Ovary (tissue), 10 donors: ENCODE measurements around the gene ASPHD1. TPM values are rescaled to one million over a fixed set of nuclear protein-coding genes. Genes with fewer than 3 reads are reported as not detected.
A peak's percentile ranks its signal among the peaks of the same experiment; 100 is the strongest.

Source experiments
- DNase-seq, 5 donors: peaks; one replicate each; pipeline ENCODE4 v3.0.0-alpha.2; 2019 to 2020
- H3K27ac ChIP-seq, 2 donors: fragments of 200-600 bp; one replicate each; pipeline versions ENCODE4 v1.5.1 to v1.8.0; 2019 to 2022
- H3K27me3 ChIP-seq: fragments of 200-600 bp; one replicate; pipeline ENCODE4 v1.8.0; 2022
- H3K36me3 ChIP-seq: fragments of 200-600 bp; sonication (generic); one replicate; pipeline ENCODE4 v1.5.1; 2019
- H3K4me1 ChIP-seq: one replicate; pipeline ENCODE4 v1.8.1; 2013; ENCODE audit warnings: mild to moderate bottlenecking, moderate library complexity; ENCODE audit not compliant: insufficient read depth
- H3K4me3 ChIP-seq: fragments of 200-600 bp; sonication (generic); one replicate; pipeline ENCODE4 v1.5.1; 2017
- H3K9me3 ChIP-seq, 2 donors: fragments of 200-600 bp in 1 of 2; sonication (generic) in 1 of 2; one replicate each; pipeline versions ENCODE4 v1.5.1 to v1.8.1; 2013 to 2019; ENCODE audit warnings: mild to moderate bottlenecking in 1 of 2, moderate library complexity in 1 of 2
- CTCF ChIP-seq, 3 donors: fragments of 450-650 bp in 2 of 3; fragments of 200-600 bp in 1 of 3; IDR thresholded peaks; one replicate each; pipeline versions ENCODE4 v1.5.1 to v1.8.0; 2016 to 2022; ENCODE audit warnings: antibody characterized with exemption in 3 of 3, mild to moderate bottlenecking in 1 of 3
- EP300 ChIP-seq: sonication (generic); formaldehyde crosslinking; IDR thresholded peaks from one replicate; pipeline ENCODE4 v1.6.1; 2017; ENCODE audit warnings: antibody characterized with exemption
- POLR2A ChIP-seq: fragments of 450-650 bp; IDR thresholded peaks from one replicate; pipeline ENCODE4 v1.6.1; 2017; ENCODE audit warnings: antibody characterized with exemption, mild to moderate bottlenecking, moderate library complexity
- WGBS, 3 donors: extraction: QIAGEN DNeasy Blood & Tissue Kit in 1 of 3; methylation state at CpG; one replicate each; pipeline versions ENCODE4 v1.1.5 to v1.1.7; 2013 to 2017; 5-methylcytosine and 5-hydroxymethylcytosine counted together
- intact Hi-C, 4 donors: fragments of 100-400 bp; cut with DNase I; formaldehyde crosslinking; loops; one replicate each; pipeline versions ENCODE4 v1.11.0 to v1.15.1; 2022 to 2023
- long read RNA-seq, 3 donors: library from polyadenylated mRNA in 2 of 3; unstranded in 2 of 3; transcript quantifications; one replicate each; pipeline ENCODE4 v2.0.0 and lab custom pipeline, GENCODE V29; 2021 to 2026
- polyA plus RNA-seq, 2 donors: library from polyadenylated mRNA; stranded (reverse); fragments of 200-250 nt in 1 of 2; fragments of 350-450 nt in 1 of 2; fragmentation: Illumina TruSeq in 1 of 2; extraction: RNeasy Lipid Tissue Mini Kit (QIAGEN cat#74804) in 1 of 2; gene quantifications; one replicate each; pipeline ENCODE4 v1.2.3, GENCODE V29; 2013 to 2014
- total RNA-seq, 7 donors: library from RNA; depleted of rRNA in 2 of 7; stranded (reverse); fragments of >200 nt in 2 of 7; fragmentation: NEBNext Ultra II Directional in 3 of 7; extraction: Animal tissue kit (Norgen Biotek cat#: 25700) in 3 of 7; gene quantifications; one replicate each; pipeline versions ENCODE4 v1.1.0 to v1.2.4, GENCODE V29; 2016 to 2023
- donor health status: DM: no; HTN: no; CAD: no; lungs with moderate emphysema.
- donor health status: DM: no; HTN: no; CAD: no.
- donor health status: Bipolar disorder and iron deficiency.
- donor health status: DM: yes; HTN: yes; CAD: no.
- donor health status: DM: no; HTN: no; CAD: no.
- donor health status: DM: yes; HTN: yes; CAD: no.

The ASPHD1 gene
- total RNA-seq (1 to 10 TPM in 5 of 7 donors, under 1 TPM in 1, not detected in 1; 0.53 to 7.8 (median 1.6) TPM), polyA plus RNA-seq (1 to 10 TPM in 1 of 2 donors, under 1 TPM in 1; 0.38 to 1.1 TPM)
- long read RNA-seq, donor 1, partial matches to known transcripts: 0 of 3 reads
- long read RNA-seq, donor 1, other reads (novel, unspliced or antisense): 3 of 3 reads
- long read RNA-seq, donor 2, partial matches to known transcripts: 0 of 4 reads
- long read RNA-seq, donor 2, other reads (novel, unspliced or antisense): 0 of 4 reads
- long read RNA-seq, donor 3, partial matches to known transcripts: 0 of 3 reads
- long read RNA-seq, donor 3, other reads (novel, unspliced or antisense): 3 of 3 reads

GRCh38 chr16:29900102-29900887 is at the start of gene ASPHD1:
Gene ASPHD1 (plus strand): TSS chr16:29900488. CDS start chr16:29900972, 484 bp downstream.
- Histone ChIP-seq H3K36me3 (no peaks in the 10 kb centered on the region), H3K4me3 (peak within 1 kb of the TSS; percentile 49), H3K9me3 (no peaks in the 10 kb centered on the region), H3K27ac (no peak within 1 kb of the TSS), H3K4me1 (peaks cover 3% of the 10 kb centered on the region), H3K27me3 (no peaks in the 10 kb centered on the region)
- no peak for TF ChIP-seq POLR2A
- intact Hi-C loops: no loop called here
- 0 to 1% (median 1%) methylated on average over 65 to 67 of the region's 67 CpGs for WGBS, 3 donors
- peak; percentile 71 to 87 (median 77) for DNase-seq

GRCh38 chr16:29850998-29851397 is 49.3 kb upstream of the ASPHD1 start:
- Histone ChIP-seq H3K9me3 (no peaks in the 10 kb centered on the region), H3K4me1 (peaks cover 5% of the 10 kb centered on the region), H3K27ac (no peak overlapping the region), H3K4me3 (no peak overlapping the region), H3K27me3 (no peaks in the 10 kb centered on the region), H3K36me3 (no peaks in the 10 kb centered on the region)
- DNase-seq: no peak
- WGBS, 3 donors: 87 to 94% (median 91%) methylated on average over 3 of the region's 3 CpGs
- TF ChIP-seq POLR2A (no peak), CTCF (IDR thresholded peaks at IDR 0.05) (no peak), EP300 (no peak)
- intact Hi-C loops: loop anchor here in 1 of 4 donors (5.0 kb wide), 1 partner anchor 39 kb away; the partner anchor contains the start of gene PRRT2

GRCh38 chr16:29852654-29853053 is 47.6 kb upstream of the ASPHD1 start:
- DNase-seq: no peak
- no peaks in the 10 kb centered on the region for H3K36me3 ChIP-seq
- intact Hi-C loops: loop anchor here in 1 of 4 donors (5.0 kb wide), 1 partner anchor 40 kb away; the partner anchor contains the start of gene PRRT2
- H3K4me3 ChIP-seq: no peak overlapping the region
- WGBS, 3 donors: 17 to 31% (median 27%) methylated on average over 7 of the region's 7 CpGs
- TF ChIP-seq EP300 (no peak), POLR2A (no peak), CTCF (IDR thresholded peaks at IDR 0.05) (no peak)
- no peaks in the 10 kb centered on the region for H3K27me3 ChIP-seq
- no peaks in the 10 kb centered on the region for H3K9me3 ChIP-seq
- H3K4me1 ChIP-seq: peaks cover 5% of the 10 kb centered on the region
- peak overlapping the region in 1 of 2 donors; percentile 37 for H3K27ac ChIP-seq

- peaks cover 2% of the 10 kb centered on the region for H3K4me1 ChIP-seq
- no peak overlapping the region for H3K27ac ChIP-seq
- intact Hi-C loops: loop anchor here in 1 of 4 donors (5.0 kb wide), 1 partner anchor 42 kb away; the partner anchor contains the start of gene PRRT2
- no peaks in the 10 kb centered on the region for H3K36me3 ChIP-seq
- no peak overlapping the region for H3K4me3 ChIP-seq
- no peaks in the 10 kb centered on the region for H3K27me3 ChIP-seq
- 83 to 88% (median 85%) methylated on average over 5 of the region's 5 CpGs for WGBS, 3 donors
- DNase-seq: no peak
- TF ChIP-seq CTCF (IDR thresholded peaks at IDR 0.05) (no peak), EP300 (no peak), POLR2A (no peak)
- H3K9me3 ChIP-seq: no peaks in the 10 kb centered on the region
Observed at GRCh38 chr16:29854520-29855100, 45.7 kb upstream of the ASPHD1 start.
